Fibroblast of the aortic adventitia (primary cell): ENCODE measurements around the gene ATP13A3. TPM values are rescaled to one million over a fixed set of nuclear protein-coding genes. Genes with fewer than 3 reads are reported as not detected.

Experiments
- DNase-seq: peaks from one replicate; pipeline ENCODE4 v3.0.0-alpha.2; 2010; ENCODE audit warnings: low read depth
- H3K4me3 ChIP-seq: 2 replicates; pipeline ENCODE4 v1.5.1; 2011; ENCODE audit warnings: low read depth, mild to moderate bottlenecking, control low read depth, low read length, moderate library complexity
- CTCF ChIP-seq: IDR thresholded peaks from 2 replicates; pipeline ENCODE4 v1.5.1; 2011; ENCODE audit warnings: mild to moderate bottlenecking, low read length, control low read depth, inconsistent platforms; ENCODE audit not compliant: insufficient read depth
- total RNA-seq: library from RNA; depleted of rRNA; stranded (reverse); fragments of >200 nt; gene quantifications from 2 replicates; pipeline ENCODE4 v1.2.3, GENCODE V29; 2012; ENCODE audit warnings: low replicate concordance

ATP13A3 gene
- total RNA-seq, 1 donor = 494 TPM

GRCh38 chr3:194384156-194384555 lies 102.6 kb downstream of the ATP13A3 start:
- DNase-seq = no peak
- no peak for TF ChIP-seq CTCF
- no peak overlapping the region for H3K4me3 ChIP-seq

GRCh38 chr3:194383276-194383940 lies 103.4 kb downstream of the ATP13A3 start:
- DNase-seq = no peak
- no peak overlapping the region for H3K4me3 ChIP-seq
- no peak for TF ChIP-seq CTCF

GRCh38 chr3:194382892-194383223 lies 103.9 kb downstream of the ATP13A3 start:
- H3K4me3 ChIP-seq = no peak overlapping the region
- no peak for TF ChIP-seq CTCF
- DNase-seq = no peak

- DNase-seq = no peak
- no peak overlapping the region for H3K4me3 ChIP-seq
- TF ChIP-seq CTCF = no peak
Observed at GRCh38 chr3:194382196-194382891, 104.5 kb downstream of the ATP13A3 start.

- TF ChIP-seq CTCF = no peak
- no peak for DNase-seq
- no peak overlapping the region for H3K4me3 ChIP-seq
Observed at GRCh38 chr3:194381460-194381875, 105.3 kb downstream of the ATP13A3 start.

GRCh38 chr3:194380326-194380725 lies 106.5 kb downstream of the ATP13A3 start:
- TF ChIP-seq CTCF = no peak
- no peak for DNase-seq
- H3K4me3 ChIP-seq = no peak overlapping the region
